ENCODE results near the gene DRC1. TPM values are rescaled to one million over a fixed set of nuclear protein-coding genes. Genes with fewer than 3 reads are reported as not detected.

DRC1 gene
- total RNA-seq, 3 donors from 2014 or later: not detected

GRCh38 chr2:26506279-26506678, 104.6 kb downstream of the DRC1 start:
- H3K36me3 ChIP-seq: no peaks in the 10 kb centered on the region
- no peaks in the 10 kb centered on the region for H3K9me3 ChIP-seq
- H3K27me3 ChIP-seq: no peaks in the 10 kb centered on the region
- no peak overlapping the region for H3K27ac ChIP-seq
- DNase-seq (ENCODE audit: low spot score in 2 of 2): no peak
- intact Hi-C loops (cut with DNase I; ENCODE audit: low total_unique reads): no loop called here
- H3K4me3 ChIP-seq: no peak overlapping the region
- no peaks in the 10 kb centered on the region for H3K4me1 ChIP-seq
- TF ChIP-seq CTCF (IDR thresholded peaks at IDR 0.05): no peak
- TF ChIP-seq POLR2AphosphoS5 (IDR thresholded peaks at IDR 0.05): no peak
- no peak for TF ChIP-seq POLR2A (IDR thresholded peaks at IDR 0.05)

Other genes starting within 250 kb of the DRC1 start
- gene GAREM2, start 228.8 kb upstream of the DRC1 start, total RNA-seq: 1 to 10 TPM; 1.2 to 2.0 (median 1.4) TPM
- 100 to 1,000 TPM; 139 to 156 (median 141) TPM for gene HADHA, start 157.3 kb upstream of the DRC1 start, total RNA-seq
- gene HADHB, start 157.0 kb upstream of the DRC1 start, total RNA-seq: 100 to 1,000 TPM; 139 to 157 (median 147) TPM
- 10 to 100 TPM in 2 of 3 donors, 1 to 10 TPM in 1; 6.6 to 26.3 (median 17.4) TPM for gene SELENOI, start 55.8 kb upstream of the DRC1 start, total RNA-seq
- gene ADGRF3, start 55.1 kb upstream of the DRC1 start, total RNA-seq: under 1 TPM in 1 of 3 donors, not detected in 2; under 0.01 TPM
- under 1 TPM; 0.15 to 0.33 (median 0.32) TPM for gene OTOF, start 76.2 kb downstream of the DRC1 start, total RNA-seq
- gene CIB4, start 239.4 kb downstream of the DRC1 start, total RNA-seq: not detected